GM20000 (cell line): ENCODE results near the gene CCNY.

Source experiments
- DNase-seq: peaks from one replicate; pipeline ENCODE4 v3.0.0; 2012; ENCODE audit warnings: low spot score
- TF ChIP-seq, protein P1 (sequence below): IDR thresholded peaks from 2 replicates; pipeline ENCODE4 v1.5.1; 2012; ENCODE audit warnings: mild to moderate bottlenecking, control low read depth; ENCODE audit errors: extremely low read depth, missing control alignments

Gene CCNY

GRCh38 chr10:35343739-35344138 is 7.4 kb downstream of the CCNY start:
- DNase-seq = no peak
- TF ChIP-seq, protein P1, sequence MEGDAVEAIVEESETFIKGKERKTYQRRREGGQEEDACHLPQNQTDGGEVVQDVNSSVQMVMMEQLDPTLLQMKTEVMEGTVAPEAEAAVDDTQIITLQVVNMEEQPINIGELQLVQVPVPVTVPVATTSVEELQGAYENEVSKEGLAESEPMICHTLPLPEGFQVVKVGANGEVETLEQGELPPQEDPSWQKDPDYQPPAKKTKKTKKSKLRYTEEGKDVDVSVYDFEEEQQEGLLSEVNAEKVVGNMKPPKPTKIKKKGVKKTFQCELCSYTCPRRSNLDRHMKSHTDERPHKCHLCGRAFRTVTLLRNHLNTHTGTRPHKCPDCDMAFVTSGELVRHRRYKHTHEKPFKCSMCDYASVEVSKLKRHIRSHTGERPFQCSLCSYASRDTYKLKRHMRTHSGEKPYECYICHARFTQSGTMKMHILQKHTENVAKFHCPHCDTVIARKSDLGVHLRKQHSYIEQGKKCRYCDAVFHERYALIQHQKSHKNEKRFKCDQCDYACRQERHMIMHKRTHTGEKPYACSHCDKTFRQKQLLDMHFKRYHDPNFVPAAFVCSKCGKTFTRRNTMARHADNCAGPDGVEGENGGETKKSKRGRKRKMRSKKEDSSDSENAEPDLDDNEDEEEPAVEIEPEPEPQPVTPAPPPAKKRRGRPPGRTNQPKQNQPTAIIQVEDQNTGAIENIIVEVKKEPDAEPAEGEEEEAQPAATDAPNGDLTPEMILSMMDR = no peak

- TF ChIP-seq, protein P1 = no peak
These were observed 9.1 kb downstream of the CCNY start for GRCh38 chr10:35345383-35345742.

GRCh38 chr10:35346248-35346647 is 9.9 kb downstream of the CCNY start:
- no peak for DNase-seq
- TF ChIP-seq, protein P1 = no peak

More at GRCh38 chr10:35345383-35345742, 9.1 kb downstream of the CCNY start:
- DNase-seq = no peak

GRCh38 chr10:35347121-35347562 is 10.8 kb downstream of the CCNY start:
- TF ChIP-seq, protein P1 = no peak

GRCh38 chr10:35347899-35348608 is 11.7 kb downstream of the CCNY start:
- TF ChIP-seq, protein P1 = no peak
- DNase-seq = no peak

More at GRCh38 chr10:35347121-35347562, 10.8 kb downstream of the CCNY start:
- no peak for DNase-seq

- TF ChIP-seq, protein P1 = no peak
These were observed 12.5 kb downstream of the CCNY start for GRCh38 chr10:35348609-35349388.

DNA sequence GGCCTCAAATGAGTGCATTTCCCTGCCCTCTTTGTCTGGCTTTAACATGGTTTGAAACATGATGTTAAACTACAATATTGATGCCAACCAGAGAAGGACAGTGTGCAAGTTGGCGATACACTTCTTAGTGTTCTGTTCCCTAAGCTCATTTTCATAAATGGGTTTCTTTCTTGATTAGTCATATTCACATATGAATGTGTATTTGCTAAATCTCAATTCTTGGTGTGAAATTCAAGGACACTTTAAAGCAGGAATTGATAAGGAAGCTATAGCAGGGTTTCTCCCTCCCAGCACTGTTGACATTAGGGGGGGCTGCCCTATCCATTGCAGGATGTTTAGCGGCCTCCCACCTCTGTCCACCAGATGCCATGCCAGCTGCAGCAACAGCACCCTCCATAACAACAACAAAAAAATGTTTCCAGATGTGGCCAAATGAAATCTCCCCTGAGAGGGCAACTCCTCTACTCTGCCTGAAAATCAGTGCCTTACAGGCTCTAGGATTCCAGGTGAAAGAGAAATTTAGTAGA is 13.1 kb downstream of the CCNY start:
- DNase-seq = no peak
- TF ChIP-seq, protein P1 = no peak

More at GRCh38 chr10:35348609-35349388, 12.5 kb downstream of the CCNY start:
- no peak for DNase-seq
